ENCODE results near the gene ST6GALNAC3.

ST6GALNAC3 gene

DNA sequence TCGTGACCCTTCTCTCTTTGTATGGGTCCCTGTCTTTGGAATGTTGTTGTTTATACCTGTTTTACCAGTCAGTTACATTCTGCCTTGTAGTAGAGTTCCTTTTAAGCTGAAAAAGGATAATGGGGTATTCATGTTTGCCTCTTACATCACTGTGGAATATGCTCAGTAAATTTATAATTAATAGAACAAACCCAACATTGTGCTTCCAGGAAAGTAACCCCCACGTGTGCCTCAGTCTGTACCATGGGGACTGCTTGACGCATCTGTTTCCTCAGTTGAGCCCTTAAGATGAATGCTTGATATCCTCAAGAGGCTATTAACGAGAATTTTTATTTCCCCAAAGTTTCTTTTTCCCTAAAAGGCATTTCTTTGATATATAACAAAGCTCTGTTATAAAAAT lies 73.4 kb downstream of the ST6GALNAC3 start:
- DNase-seq: no peak

GRCh38 chr1:76148460-76148859 lies 73.9 kb downstream of the ST6GALNAC3 start:
- no peak for DNase-seq

DNA sequence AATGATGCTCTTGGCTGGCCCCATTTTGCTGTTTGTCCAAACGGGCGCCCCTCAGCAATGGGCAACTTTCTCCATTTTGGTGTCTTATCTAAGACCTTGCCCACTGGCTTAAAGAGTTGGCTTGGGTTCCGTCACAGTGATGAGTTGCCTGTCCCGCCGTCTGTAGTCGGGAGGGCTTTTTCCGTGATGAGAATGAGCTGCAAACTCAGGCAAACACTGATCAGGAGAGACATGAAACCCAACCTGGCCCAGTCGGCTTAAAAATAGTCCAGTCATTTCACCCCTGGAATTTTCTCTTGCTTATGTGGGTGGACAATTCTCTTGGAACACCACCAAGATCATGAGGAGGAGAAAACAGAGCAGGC lies 79.3 kb downstream of the ST6GALNAC3 start:
- no peak for DNase-seq

GRCh38 chr1:76154206-76154956 lies 79.8 kb downstream of the ST6GALNAC3 start:
- peak; percentile 70 for DNase-seq

- DNase-seq: no peak
Observed at GRCh38 chr1:76156987-76157386, 82.4 kb downstream of the ST6GALNAC3 start.

- no peak for DNase-seq
Observed at GRCh38 chr1:76158126-76158525, 83.6 kb downstream of the ST6GALNAC3 start.

- no peak for DNase-seq
Observed at GRCh38 chr1:76160225-76160624, 85.7 kb downstream of the ST6GALNAC3 start.

- no peak for DNase-seq
Observed at GRCh38 chr1:76161451-76161850, 86.9 kb downstream of the ST6GALNAC3 start.

DNA sequence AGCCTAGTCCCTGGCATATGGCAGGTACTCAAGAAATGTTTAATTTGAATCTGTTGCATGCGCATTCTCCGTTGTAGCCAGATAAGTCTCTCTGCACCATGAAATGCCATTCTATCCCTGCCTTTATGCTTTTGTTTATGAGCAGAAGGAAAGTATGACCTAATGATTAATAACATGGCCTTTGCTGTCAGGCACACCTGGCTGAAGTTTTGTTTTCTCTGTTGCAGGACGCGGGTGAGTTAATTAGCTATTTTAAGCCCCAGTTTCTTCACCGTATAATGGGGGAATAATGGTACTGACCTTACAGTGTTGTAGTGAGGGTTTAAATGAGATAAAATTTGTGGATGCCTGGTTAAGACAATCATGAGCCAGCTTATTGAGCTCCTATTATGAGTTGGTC lies 87.7 kb downstream of the ST6GALNAC3 start:
- peak; percentile 43 for DNase-seq

DNA sequence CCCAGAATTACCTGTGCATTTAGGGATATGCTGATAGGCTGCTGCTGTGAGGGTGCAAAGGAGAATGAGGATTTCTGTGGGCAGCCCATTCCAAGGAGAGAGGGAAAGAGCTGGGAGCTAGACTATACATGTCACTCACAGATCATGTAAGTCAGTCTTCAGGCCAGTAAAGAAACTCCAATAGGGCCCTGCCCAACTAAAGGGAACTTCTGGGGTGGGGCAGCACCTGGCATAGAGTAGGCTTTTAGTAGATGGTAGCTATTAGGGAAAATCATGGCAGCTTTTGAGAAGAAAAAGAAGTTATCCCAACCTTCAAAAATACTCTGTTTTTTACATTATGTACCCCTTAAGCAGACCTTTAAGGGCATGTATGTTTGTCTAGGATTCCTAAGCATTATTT lies 89.6 kb downstream of the ST6GALNAC3 start:
- DNase-seq: no peak

GRCh38 chr1:76170084-76170483 lies 95.5 kb downstream of the ST6GALNAC3 start:
- DNase-seq: no peak

- DNase-seq: no peak
Observed at GRCh38 chr1:76170513-76170912, 96.0 kb downstream of the ST6GALNAC3 start.

DNA sequence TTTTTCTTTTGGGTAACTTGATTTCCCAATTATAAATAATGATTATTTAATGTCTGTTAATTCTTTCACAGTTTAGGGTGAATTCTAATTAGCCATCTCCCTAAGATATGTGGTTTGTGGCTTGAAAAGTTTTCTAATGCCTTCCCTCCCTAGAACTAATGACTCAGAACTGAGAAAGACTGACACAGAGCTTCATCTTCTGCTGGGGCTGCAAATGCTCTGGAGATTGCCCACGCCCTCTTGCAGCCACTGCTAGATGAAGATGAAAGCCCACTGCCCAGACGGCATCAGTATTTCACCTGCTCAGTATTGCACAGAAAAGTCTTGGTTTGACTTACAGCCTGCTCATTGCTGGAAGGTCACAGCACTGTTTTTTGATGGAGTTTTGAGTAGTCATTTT lies 101.5 kb downstream of the ST6GALNAC3 start:
- no peak for DNase-seq

- no peak for DNase-seq
Observed at GRCh38 chr1:76177615-76178014, 103.1 kb downstream of the ST6GALNAC3 start.

DNA sequence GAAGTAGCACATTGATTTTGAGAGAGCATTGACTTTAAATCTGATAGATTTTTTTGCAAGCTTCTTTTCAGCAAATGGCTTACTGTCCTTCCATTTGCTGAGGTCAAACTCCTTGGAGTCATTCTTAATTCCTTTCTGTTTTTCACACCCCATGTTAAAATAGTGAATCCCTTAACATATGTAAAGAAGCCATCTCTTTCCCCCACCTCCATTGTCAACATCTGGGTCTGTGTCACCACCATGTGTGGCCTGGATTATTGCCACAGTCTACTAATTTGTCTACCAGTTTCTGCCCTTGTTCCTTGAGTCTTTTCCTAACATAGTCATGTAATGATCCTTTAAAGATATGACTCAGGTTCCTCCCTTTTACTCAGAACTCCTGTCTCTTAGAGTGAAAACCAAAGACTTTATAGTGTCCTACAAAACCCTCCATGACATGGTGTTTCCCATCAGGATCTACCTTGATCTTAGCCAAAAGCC lies 104.7 kb downstream of the ST6GALNAC3 start:
- DNase-seq: no peak

GRCh38 chr1:76185207-76185606 lies 110.7 kb downstream of the ST6GALNAC3 start:
- no peak for DNase-seq

DNA sequence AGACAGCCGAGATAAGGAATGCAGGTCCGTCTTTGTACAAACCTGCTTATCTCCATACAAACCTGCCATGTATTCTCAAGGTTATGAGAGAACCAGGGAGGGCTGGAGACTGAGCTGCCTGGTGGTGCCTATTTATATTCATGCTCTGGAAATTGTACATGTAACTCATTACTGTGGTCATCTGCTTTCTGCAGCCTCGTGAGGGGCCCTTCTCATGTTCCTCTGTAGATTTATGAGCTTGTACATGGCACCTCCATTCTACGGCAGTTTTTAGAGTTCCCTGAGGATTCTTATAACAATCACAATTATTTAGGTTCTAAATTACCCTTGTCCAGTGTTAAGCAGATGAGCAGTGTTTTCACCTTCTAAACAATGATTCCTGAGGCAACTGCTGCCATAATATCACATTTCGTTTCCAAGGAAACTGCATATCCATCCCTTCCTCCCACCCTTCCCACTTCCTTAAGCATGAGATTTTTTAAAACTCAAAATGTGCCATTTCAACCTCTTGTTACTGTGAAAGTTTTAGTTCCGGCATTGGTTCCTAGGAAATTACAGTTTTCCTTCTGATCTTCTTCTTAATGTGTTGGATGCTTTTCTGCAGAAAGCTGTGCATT lies 112.1 kb downstream of the ST6GALNAC3 start:
- DNase-seq: no peak

DNA sequence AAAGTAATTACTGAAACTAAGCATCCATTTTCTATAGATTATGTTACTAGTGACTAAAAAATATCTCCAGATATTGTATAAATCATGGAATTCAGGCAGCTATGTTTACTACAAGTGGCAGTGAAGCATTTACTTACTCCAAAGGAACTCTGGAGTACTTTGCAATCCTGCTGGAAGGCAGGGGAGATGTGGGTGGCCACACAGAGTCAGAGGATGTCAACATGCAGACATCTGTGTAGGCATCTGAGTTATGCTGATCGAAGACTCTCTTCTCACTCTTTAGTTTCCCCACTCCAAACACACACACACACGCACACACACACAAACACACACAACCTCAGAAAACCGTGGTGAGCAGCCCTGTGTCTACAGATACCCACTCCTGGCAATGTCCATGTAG lies 112.9 kb downstream of the ST6GALNAC3 start:
- DNase-seq: no peak

DNA sequence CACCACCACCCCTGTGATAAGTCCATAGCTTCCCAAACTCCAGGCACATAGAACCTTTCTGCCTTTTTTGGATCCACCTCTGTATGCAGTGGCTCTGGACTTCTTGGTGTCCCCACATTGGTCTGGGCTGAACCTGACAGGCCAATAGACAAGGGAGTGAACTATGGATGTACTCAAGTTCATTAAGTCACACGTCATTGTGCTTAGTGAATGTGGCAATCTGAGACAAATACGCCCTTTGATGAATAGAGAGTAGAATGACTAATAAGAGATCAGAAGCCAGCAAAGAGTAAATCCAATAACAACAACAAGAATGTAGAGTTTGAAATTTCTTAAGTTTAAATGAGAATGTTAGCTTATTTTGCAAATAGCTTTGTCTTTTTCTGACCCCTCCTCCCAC lies 114.8 kb downstream of the ST6GALNAC3 start:
- no peak for DNase-seq

DNA sequence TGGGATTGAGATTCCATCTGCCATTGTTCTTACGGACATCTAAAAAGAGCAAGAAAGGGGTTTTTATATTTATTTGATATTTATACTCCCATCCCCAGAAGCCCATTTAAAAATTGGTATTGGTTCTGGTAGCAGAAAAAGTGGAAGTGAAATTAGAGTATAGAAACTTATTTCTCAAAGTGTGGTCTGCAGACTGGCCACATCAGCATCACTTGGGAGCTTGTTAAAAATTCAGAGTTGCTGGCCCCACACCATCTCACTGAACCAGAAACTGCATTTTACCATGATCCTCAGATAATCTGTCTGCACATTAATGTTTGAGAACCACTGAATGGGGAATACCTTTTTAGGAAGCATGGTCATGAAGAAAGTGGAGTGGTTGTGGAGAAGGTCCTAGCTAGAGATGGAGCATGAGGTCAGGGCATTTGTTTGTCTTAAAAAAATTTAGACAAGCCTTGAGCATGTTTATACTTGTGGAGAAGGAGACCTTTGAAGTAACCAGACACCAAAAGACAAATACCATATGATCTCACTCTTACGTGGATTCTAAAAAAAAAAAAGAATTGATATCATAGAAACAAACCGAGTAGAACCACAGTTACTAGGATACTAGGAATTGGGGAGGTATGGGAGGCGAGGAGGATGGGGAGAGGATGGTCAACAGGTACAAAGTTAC lies 116.3 kb downstream of the ST6GALNAC3 start:
- no peak for DNase-seq

GRCh38 chr1:76191561-76191960 lies 117.0 kb downstream of the ST6GALNAC3 start:
- no peak for DNase-seq

DNA sequence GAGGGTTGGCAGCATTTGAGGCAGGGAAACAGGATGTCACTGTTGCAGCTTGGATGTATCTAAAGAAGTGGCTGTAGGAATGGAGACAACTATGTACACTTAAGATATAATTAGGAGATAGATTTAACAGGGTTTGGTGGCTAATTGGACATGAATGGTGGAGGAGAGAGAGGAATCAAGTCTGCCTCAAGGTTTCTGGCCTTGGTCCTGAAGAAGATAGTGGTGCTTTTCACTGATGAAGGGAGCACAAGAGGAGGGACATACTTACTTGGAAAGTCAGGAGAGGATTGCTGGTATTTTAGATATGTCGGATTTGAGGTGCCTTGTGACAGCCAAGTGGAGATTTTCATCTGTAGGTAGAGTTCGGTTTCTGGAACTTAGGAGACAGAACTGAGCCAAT lies 123.9 kb downstream of the ST6GALNAC3 start:
- DNase-seq: no peak

GRCh38 chr1:76202670-76203069 lies 128.1 kb downstream of the ST6GALNAC3 start:
- DNase-seq: no peak

GRCh38 chr1:76203127-76203526 lies 128.6 kb downstream of the ST6GALNAC3 start:
- DNase-seq: no peak

All from NCI-H774 (cell line).